Middle frontal gyrus (tissue), 1 donor: ENCODE measurements around the gene SCRN1.
"Not testable (repeated sequence)": the region's sequence is repeated elsewhere in the genome, so short reads cannot be mapped to it uniquely, and the experiment has no call there.

ENCODE experiments used
- DNase-seq: peaks from one replicate; pipeline ENCODE4 v3.0.0-alpha.2; 2015; ENCODE audit warnings: low spot score; ENCODE audit errors: extremely low spot score

The SCRN1 gene

DNA sequence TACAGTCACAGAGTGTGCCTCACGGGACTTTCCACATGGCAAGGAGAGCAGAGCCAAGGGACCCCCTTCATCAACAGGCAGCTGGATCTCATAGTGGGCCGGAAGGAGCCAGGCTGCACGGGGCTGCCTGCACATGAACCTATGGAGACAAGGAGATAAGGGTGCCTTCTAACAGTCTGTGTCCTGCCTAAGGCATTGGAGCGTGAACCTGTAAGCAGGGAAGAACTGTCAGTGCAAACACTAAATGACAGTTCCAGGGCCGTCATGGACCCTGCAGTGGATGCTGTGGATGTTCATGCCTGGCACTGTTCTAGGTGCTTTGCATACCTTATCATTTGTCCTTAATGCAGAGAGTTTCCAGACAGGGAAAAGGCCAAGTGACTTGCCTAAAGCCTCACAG, 97.4 kb downstream of the SCRN1 start:
- DNase-seq: no peak

DNA sequence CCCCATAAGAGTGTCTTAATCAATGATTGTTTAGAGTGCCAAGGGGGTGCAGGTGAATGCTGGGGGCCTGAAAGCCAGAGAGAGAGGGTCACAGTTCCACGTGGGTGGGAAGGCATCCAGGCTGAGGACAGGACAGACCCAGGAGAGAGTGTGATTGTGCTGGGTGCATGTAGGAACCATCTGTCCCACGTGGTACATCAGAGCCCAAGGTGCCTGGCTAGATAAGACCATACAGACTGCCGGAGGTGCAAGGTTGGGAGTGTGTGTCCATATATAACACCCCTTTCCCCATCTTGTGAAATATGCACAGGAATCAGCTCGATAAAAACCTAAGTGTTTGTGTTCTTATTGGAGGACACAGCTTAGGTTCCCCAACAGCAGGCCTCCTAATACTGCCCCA, 97.8 kb downstream of the SCRN1 start:
- no peak for DNase-seq

DNA sequence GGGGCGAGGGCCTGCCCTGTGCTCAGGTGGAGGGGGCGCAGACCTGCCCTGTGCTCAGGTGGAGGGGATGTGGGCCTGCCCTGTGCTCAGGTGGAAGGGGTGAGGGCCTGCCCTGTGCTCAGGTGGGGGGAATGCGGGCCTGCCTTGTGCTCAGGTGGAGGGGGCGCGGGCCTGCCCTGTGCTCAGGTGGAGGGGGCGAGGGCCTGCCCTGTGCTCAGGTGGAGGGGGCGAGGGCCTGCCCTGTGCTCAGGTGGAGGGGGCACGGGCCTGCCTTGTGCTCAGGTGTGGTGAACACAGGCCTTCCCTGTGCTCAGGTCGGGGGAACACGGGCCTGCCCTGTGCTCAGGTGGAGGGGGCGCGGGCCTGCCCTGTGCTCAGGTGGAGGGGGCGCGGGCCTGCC, 98.8 kb downstream of the SCRN1 start:
- not testable (repeated sequence) for DNase-seq

DNA sequence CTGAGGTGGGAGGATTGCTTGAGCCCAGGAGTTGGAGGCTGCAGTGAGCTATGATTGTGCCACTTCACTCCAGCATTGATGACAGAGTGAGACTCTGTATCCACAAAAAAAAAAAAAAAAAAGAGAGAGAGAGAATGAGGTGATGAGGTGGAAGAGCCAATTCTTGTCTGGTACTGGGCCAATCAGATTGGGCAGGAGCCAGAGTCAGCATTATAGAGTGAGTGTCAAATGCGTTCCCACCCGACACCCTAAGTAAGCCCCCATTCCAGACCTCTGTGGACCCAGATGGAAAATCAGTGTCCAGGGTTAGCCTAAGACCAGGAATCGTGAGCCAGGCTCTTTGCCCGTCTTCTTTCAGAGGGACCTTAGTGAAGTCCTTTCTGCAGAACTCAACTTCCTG, 99.3 kb downstream of the SCRN1 start:
- no peak for DNase-seq

DNA sequence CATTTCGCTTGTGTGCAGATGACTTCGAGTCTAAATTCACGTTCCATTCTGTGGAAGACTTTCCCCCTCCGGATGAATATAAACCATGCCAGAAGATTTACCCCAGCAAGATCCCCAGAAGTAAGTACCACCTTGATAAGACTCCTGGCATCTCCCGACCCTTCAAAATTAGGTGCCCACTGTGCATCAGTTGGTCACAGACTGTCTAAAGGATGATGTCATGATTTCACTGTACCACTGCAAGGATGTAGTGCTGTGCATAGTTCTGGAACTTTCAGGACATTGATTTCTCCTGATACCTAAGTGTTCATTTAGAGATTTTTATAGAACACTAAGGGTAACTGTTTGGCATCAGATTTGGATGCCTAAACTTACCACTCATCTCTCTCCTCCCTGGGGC, 100.3 kb downstream of the SCRN1 start:
- no peak for DNase-seq

DNA sequence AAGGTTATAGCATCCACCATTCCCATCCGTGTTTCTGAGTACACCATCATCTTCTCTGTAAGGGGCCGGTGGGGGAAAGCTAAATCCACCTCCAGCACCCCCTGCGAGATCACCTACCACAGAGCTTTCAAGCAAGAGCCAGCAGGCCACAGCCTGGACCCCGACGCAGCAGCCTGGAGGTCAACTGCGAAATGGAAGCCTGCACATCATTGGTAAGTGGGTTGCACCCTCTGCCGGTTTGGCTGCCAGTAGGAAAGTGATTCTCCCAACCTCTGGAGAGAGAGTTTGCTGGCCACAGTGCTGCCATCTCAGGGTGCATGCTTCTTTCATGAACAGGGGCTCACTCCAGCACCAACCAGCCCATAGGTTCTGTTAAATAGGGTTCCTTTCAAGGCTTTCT, 101.6 kb downstream of the SCRN1 start:
- DNase-seq: no peak

DNA sequence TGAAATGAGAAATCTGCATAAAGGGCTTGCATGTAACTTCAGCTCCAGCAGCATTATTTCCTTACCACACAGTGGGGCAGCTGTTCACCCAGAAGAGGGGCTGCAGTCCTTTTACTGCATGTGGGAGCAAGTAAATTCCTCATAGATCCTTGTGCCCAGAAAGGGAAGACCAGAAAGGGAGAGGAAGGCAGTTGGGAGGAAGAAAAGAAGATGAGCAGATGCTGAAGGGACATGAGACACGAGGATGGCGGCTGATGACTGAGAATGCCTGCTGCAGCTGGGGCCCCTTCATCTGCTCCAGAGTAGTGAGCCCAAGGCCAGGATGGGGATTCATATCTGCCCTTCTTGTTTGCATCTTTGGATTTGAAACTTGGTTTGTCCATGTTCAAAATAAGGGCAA, 102.8 kb downstream of the SCRN1 start:
- no peak for DNase-seq

DNA sequence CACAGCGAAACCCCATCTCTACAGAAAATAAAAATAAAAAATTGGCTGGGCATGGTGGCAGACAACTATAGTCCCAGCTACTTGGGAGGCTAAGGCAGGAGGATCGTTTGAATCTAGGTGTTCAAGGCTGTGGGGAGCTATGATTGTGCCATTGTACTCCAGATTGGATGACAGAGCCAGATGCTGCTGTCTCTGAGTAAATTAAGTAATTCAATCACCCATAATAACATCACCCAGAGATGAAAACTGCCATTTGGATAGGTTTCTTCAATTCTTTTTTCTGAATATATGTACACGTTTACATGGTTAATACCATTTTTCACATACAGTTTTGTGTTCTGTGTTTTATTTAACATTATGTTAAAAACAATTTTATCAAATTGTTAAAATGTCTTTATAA, 104.0 kb downstream of the SCRN1 start:
- DNase-seq: no peak

DNA sequence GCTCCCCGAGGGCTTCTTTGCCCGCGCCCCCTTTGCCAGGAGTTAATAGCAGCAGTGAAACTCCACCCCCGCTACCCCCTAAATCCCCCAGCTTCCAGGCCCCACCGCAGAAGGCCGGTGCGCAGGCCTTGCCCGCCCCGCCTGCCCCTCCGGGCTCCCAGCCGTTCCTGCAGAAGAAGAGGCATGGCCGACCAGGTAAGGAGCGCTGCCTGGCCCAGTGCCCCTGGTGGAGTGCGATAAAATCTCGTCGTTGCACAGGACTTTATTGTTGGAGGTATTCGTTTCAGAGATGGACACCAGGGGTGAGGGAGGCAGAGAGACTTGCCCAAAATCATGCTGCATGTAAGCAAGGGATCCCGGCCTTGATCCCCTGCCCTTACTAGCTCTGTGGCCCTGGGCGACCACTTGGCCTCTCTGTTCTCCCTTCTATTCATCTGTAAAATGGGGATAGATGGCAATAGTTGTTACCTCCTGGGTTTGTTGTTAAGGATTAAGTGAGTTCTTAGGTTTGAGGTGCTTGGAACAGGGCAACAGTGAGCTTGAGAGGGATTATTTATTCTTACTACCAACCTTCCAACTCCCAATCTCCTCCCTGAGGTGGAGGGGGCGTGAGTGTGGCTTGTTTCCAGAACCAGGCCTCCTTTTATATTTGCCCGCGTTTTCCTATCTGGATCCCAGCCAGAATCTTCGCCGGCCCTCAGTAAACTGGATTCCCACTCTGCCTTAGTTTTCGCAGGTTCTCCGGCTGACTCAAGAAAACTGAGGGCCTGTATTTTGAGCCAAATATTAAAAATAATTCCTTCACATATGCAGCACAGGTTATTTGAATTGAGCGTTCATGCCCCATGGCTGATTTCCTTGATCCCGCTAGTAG, 105.0 kb downstream of the SCRN1 start:
- no peak for DNase-seq

DNA sequence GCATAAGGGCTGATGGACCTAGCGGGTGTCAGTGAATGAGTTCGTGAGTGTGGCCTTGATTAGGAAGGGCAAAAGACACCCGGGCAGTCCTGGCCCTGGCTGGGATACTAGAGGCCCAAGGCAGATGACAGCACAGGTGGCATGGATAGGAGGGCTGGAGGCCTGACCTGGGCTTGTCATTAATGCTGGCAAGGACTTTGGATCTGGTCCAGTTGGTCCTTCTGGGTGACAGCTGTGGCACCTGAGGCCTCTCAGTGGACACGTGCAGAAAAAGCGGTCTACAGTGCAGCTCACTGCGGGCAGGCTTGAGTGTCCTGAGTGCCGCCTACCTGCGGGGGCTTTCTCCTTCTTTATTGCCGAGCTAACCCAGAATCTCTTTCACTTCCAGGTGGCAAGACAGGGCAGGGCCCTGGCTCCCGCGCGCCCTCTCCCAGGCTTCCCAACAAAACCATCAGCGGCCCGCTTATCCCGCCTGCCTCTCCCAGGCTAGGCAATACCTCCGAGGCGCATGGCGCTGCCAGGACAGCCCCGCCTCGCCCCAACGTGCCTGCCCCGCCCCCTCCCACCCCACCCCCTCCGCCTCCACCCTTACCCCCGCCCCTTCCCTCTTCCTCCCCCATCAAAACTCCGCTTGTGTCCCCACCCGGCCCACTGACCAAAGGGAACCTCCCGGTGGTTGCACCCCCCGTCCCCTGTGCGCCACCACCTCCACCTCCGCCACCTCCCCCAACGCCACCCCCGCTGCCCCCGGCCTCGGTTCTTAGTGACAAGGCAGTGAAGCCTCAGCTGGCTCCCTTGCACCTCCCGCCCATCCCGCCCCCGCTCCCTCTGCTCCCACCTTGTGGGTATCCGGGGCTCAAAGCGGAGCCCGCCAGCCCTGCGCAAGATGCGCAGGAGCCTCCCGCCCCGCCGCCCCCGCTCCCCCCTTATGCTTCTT, 105.9 kb downstream of the SCRN1 start:
- DNase-seq: no peak

DNA sequence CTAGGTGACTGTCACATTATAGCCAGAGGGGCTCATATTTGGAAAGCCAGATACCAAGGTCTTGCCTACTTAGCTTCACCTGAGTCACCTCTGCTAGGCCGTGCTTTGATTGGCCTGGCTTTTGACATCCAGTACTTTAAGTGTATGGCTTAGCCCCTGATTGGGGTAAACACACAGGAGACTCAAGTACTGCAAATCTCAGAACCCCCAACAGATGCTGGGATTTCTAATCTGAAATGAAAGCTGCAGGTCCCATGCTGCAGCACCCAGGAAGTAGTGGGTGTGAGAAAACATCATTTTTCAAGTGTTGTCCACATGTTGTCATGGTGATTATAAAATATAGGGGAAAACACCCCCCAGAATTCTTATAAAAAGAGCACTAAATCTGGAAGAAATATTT, 107.1 kb downstream of the SCRN1 start:
- DNase-seq: no peak

DNA sequence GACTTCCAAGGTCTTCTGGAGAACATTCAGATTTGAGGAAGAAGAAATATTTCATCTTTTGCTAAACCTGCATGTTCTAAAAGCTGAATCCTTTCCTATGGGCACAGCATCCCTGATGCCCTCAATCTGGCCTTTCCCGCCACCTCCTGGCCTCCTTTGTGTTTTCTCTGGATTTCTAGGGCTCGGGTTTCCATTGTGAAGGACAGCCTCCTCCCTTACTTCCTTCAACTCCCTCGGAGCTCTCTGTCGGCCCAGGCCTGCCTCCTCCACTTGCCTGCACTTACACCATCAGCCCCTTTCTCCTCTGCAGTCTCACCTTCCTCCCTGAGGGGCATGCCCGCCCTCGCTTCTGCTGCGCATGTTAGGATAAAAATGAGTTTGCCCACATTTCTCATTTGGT, 107.9 kb downstream of the SCRN1 start:
- no peak for DNase-seq

DNA sequence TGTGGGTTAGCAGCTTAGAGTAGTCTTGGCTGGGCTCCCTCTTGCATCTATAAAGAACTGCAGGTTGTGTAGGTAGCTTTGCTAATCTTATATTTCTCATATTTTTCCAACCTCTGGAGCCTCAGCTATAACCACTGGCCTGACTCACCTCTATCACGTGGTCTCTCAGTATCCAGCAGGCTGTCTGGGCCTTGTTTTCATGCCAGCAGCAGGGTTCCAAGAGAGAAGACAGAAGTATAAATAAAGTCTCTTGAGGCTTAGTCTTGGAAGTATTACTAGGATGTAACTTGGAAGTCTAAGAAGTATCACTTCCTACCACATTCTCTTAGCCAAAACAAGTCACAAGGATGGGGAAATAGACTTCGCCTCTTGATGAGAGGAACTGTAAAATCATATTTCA, 110.0 kb downstream of the SCRN1 start:
- no peak for DNase-seq

DNA sequence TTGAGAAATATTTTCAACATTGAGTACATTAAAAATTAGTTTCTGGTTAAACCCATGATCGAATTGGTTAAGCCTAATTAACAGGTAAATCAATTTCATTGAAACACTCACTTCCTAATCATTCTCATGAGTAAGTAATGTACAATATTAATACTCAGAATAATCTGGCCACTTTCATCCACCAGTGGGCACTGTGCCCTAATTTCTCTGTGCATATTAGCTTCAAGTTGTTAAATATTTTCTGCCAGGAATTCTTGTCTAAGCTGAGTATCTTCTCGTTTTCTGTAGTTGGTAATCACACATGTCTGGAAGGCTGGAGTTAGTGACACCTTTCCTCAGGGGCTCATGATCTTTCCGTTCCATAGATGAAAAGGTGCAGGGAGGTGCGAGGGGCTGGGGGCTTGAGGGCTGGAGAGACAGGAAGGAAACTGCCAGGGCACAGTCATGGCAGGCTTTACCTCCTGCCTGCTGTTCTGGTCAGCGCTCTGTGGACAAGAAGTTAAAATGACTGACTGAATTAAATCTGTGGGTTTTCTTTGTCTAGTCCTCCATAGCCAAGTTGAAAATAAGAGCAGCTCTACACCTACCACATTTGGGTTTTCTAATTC, 111.4 kb downstream of the SCRN1 start:
- DNase-seq: no peak

DNA sequence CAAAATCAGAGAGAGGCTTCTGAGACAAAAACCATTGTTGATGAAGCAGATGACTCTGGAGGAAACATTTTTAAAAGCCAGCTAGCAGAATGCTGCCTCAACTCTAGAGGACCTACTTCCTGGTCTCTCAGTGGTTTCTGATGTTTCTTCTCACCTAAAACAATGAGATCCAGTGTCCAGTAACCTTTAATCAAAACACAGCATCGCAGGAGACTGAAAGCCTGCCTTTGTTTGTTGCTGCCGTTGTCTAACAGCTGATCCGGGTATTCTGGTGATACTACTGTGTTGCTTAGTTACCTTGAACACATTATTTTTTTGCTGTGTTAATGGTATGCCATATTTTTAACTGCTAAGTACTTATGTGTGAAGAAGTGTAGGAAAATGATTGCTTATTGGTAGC, 112.4 kb downstream of the SCRN1 start:
- DNase-seq: no peak

DNA sequence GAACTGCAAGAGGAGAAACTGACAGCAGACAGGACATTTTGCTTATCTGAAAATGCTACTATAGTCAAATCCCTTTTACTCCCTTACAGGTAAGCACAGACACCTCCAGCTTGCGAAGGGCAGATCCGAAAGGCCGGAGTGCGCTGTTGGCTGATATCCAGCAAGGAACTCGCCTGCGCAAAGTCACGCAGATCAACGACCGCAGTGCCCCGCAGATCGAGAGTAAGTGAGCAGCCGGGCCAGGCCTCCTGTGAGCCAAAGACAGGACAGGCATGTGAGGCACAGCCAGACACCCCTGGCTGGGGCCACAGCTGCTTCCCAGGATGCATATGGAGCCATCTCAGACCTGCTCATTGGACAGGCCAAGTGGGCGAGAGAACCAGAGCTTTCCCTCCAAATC, 113.9 kb downstream of the SCRN1 start:
- DNase-seq: no peak

DNA sequence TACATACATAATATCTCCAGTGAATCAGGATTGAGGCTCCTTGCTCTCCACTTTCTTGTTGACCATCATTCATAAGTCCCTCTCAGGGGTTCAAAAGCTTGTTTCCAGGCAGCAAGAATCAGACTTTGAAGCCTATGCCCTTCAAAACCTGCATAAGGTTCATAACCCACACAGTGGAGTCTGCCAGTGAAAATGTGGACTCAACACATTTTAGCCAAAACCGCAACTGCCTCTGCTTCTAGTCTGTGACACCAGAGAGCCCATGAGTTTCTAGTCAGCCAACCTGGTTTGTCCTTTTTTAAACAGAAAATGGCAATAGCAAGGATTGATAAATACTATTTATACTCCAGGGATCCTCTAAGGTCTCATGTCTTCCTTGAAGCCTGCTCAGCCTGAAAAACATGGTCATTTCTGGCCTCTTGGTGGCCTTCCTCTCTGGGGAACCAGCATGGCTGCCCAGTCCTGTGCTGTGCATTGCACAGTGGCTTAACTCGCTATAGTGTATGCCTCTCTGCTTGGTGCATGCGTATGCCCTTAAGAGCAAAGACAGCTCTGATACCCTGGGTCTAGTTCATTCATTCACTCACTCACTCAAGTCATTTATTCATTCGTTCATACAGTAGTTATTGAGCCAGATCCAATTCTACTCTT, 115.8 kb downstream of the SCRN1 start:
- no peak for DNase-seq

DNA sequence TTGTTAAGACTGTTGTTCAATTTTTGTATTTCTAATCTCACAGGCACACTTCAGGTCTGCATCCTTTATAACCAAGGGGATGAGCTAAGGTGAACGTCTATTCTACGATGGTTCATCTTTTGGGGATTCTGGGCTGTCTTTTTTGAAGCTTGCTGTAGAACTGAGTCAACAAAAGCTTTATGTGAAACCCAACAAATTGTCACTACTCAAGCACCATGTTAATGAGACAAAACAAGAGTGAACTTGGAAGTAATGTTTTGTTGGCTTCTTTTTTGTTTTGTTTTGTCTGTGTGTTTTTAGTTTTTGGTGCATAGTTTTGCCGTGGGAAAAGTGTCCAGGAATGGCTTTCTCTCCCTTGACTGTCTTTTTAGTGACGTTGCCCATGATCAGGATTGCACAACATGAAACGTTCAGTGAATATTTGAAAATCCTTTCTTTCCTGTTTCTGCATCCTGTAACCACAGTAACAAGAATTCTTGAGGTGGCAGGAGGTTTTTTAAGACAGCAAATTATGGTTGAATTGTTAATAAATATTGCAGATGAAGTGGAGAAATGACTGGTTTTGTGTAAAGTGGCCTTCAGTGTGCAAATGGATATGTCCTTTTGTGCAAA, 117.7 kb downstream of the SCRN1 start:
- no peak for DNase-seq
